NT2/D1 (cell line): ENCODE results near the gene IRF8.

Source experiments
- DNase-seq: peaks from one replicate; pipeline ENCODE4 v3.0.0-alpha.2; 2011; ENCODE audit warnings: low read depth, low spot score
- H3K27me3 ChIP-seq: 2 replicates; pipeline ENCODE4 v1.6.0; 2011; ENCODE audit warnings: mild to moderate bottlenecking; ENCODE audit not compliant: insufficient read length, insufficient read depth
- H3K36me3 ChIP-seq: 2 replicates; pipeline ENCODE4 v1.6.1; 2011; ENCODE audit warnings: mild to moderate bottlenecking, low read length, mixed read lengths; ENCODE audit not compliant: insufficient read depth, insufficient read length
- H3K4me1 ChIP-seq: 2 replicates; pipeline ENCODE4 v1.5.1; 2011; ENCODE audit not compliant: insufficient read depth, insufficient read length
- H3K4me3 ChIP-seq: 2 replicates; pipeline ENCODE4 v1.5.1; 2011; ENCODE audit warnings: low read depth; ENCODE audit not compliant: insufficient read length
- H3K9ac ChIP-seq: 2 replicates; pipeline ENCODE4 v1.6.0; 2011; ENCODE audit warnings: low read depth; ENCODE audit not compliant: insufficient read length
- H3K9me3 ChIP-seq: 2 replicates; pipeline ENCODE4 v1.5.1; 2011; ENCODE audit warnings: mild to moderate bottlenecking, low read length; ENCODE audit not compliant: insufficient read depth
- SUZ12 ChIP-seq: IDR thresholded peaks from 2 replicates; pipeline ENCODE4 v1.6.1; 2011; ENCODE audit not compliant: insufficient read length, insufficient read depth; ENCODE audit errors: extremely low read depth
- YY1 ChIP-seq: IDR thresholded peaks from 2 replicates; pipeline ENCODE4 v1.6.1; 2011; ENCODE audit not compliant: insufficient read length, insufficient read depth
- ZNF274 ChIP-seq: IDR thresholded peaks from 2 replicates; pipeline ENCODE4 v1.6.1; 2011; ENCODE audit warnings: mild to moderate bottlenecking, low read depth, low read length

IRF8 gene

DNA sequence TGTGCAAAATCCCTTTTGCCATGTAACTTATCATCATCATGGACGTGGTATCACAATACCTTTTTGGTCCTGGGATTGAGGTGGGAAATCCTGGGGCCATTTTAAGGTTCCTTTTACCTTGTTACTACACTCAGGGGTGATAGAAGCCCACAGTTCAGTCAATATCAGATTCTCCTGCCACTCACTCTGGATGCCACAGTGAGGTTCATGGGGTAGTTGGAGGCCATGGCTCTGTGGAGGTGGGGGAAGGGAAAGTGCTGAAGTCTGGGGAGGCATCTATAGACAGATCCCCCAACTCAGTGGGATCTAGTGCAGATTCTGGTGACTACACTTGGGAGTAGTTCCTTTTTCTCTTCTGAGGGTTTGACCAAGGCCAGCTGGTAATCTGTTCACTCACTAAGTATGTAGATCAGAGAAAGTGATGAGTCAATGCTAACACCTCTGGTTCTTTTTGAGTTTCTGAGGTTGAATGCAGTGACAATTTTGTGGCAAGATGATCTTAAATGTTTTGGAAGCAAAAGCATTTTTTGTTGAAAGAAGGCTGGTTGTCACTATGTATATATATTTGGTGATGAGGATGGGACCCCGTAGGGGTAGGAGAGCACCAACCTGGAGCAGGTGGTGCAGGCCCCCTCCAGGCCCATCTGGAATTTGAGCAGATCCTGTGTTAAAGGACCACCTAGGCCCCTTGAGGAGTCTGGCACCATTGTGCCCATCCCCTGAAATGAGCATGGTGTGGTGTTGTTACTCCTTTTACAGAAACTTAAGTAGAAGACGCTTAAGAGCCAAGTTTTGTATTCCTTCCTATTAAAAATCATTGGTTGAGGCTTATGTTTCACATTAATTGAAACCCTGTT is 18.8 kb upstream of the IRF8 start:
- no peak overlapping the region for H3K9ac ChIP-seq
- H3K36me3 ChIP-seq: no peaks in the 10 kb centered on the region
- no peaks in the 10 kb centered on the region for H3K9me3 ChIP-seq
- no peak for TF ChIP-seq ZNF274
- no peak for TF ChIP-seq YY1
- no peak for TF ChIP-seq SUZ12
- H3K4me1 ChIP-seq: peaks cover 4% of the 10 kb centered on the region
- peaks cover 13% of the 10 kb centered on the region for H3K27me3 ChIP-seq
- no peak overlapping the region for H3K4me3 ChIP-seq
- no peak for DNase-seq

DNA sequence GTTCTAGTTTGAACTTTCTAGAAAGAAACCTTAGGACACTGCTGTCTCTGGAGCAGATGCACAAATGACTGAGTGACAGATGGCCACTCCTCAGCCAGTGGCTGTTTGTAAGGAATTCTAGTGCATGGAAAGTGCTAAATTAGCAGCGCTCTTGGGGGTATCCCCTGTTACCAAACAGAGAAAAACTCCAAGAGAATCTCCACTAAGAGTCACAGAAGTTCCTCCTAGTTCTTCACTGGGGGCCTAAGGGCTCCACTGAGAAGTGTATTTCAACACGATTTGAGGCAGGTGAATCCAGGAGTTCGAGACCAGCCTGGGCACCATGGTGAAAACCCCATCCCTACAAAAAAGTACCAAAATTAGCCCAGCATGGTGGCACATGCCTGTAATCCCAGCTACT is 18.1 kb upstream of the IRF8 start:
- Histone ChIP-seq H3K4me3 (no peak overlapping the region), H3K9me3 (no peaks in the 10 kb centered on the region), H3K4me1 (peaks cover 4% of the 10 kb centered on the region), H3K36me3 (no peaks in the 10 kb centered on the region), H3K27me3 (peaks cover 13% of the 10 kb centered on the region), H3K9ac (no peak overlapping the region)
- DNase-seq: no peak
- TF ChIP-seq SUZ12: no peak
- TF ChIP-seq ZNF274: no peak
- TF ChIP-seq YY1: no peak

DNA sequence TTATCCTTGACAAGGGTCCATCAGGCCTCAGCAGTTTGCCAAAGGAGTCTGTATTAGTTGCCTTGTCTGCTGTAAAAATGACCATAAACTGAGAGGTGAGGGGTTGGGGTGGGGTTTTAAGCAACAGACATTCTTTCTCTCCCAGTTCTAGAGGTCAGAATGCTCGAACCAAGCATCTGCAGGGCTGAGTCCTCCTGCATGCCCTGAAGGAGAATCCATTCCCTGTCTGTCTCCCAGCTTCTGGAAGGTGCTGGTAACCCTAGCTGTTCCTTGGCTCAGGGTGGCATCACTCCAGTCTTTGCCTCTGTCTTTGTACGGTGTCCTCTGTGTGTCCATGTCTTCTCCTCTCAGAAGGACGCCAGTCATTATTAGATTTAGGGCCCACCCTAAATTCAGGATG is 17.5 kb upstream of the IRF8 start:
- TF ChIP-seq YY1 (no peak), SUZ12 (no peak), ZNF274 (no peak)
- DNase-seq: no peak
- Histone ChIP-seq H3K27me3 (peaks cover 13% of the 10 kb centered on the region), H3K9ac (no peak overlapping the region), H3K4me3 (no peak overlapping the region), H3K4me1 (peaks cover 4% of the 10 kb centered on the region), H3K9me3 (no peaks in the 10 kb centered on the region), H3K36me3 (no peaks in the 10 kb centered on the region)

DNA sequence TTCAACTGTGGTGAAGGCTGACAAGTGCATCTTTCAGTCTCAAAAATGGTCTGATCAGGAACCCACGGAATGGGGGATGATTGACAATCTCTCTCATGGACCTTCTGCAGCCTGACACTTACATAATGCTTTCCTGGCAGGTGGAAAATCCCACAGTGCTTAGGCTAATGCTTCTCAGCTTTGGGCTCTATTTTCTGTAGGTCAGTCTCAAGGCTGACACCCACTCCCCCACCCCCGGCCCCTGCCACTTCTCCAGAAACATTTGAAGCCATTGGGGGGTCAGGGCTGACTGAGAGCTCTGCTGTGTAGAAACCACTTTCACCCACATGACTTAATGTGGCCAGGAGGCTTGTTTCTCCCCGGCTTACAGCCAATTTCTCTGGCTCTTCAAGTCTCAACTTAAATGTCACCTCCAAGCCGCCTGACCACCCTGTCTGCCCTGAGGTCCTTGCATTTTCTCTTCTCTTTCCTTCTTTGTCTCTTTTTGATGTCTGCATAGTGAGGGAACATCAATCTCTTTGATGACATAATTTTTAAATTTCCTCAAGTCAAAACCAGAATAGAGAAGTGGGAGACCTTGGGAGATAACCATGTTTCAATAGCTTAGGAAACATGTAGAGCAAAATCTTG is 16.7 kb upstream of the IRF8 start:
- Histone ChIP-seq H3K4me1 (peaks cover 4% of the 10 kb centered on the region), H3K27me3 (peaks cover 17% of the 10 kb centered on the region), H3K9ac (no peak overlapping the region), H3K36me3 (no peaks in the 10 kb centered on the region), H3K4me3 (no peak overlapping the region), H3K9me3 (no peaks in the 10 kb centered on the region)
- no peak for DNase-seq
- no peak for TF ChIP-seq SUZ12
- TF ChIP-seq ZNF274: no peak
- no peak for TF ChIP-seq YY1

DNA sequence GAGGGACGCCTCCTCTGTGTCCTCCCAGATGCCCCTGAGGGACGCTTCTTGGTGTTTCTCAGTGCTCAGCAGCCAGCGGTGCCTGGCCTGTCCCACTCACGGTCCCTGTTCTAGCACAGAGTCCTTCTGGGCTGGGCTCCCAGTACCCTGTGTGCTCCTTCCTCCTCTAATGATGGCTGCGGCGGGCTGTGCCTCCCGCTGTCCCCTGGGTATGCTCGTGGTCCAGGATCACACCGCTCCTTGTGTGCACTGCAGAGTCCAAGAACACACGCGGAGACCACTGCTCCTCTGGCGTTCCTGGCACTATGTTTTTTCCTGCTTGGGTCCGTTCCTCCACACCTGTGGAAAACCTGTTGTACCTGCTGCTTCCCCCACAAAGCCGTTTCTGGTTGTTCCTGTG is 15.1 kb upstream of the IRF8 start:
- Histone ChIP-seq H3K4me3 (no peak overlapping the region), H3K9ac (no peak overlapping the region), H3K4me1 (peaks cover 4% of the 10 kb centered on the region), H3K9me3 (no peaks in the 10 kb centered on the region), H3K27me3 (peaks cover 25% of the 10 kb centered on the region), H3K36me3 (no peaks in the 10 kb centered on the region)
- TF ChIP-seq ZNF274: no peak
- no peak for TF ChIP-seq SUZ12
- no peak for TF ChIP-seq YY1
- no peak for DNase-seq

DNA sequence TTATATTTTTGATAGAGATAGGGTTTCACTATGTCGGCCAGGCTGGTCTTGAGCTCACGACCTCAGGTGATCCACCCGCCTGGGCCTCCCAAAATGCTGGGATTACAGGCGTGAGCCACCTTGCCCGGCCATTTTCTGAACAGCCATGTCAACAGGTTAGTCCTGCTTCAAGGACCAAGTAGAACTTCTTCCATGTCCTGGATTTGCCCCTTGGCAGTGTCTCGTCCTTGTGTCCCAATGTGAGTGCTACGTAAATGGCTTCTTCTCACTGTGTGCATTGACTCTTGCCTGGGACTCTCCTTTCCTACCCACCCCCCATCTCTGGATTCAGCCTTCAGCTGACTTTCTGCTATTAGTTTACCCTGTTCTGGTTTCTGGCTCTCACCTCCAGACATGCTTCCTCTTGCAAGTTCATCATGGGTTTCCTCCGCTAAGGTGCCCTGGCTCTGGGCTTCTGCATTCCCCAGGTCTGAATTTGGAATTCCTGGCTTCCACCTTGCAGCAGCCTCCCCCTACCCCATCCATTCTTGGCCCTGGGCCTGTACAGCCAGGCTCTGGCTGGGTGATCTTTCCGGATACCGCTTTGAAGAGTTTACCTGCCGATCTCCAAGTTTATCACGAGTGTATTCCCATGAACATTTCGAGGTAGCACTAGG is 14.0 kb upstream of the IRF8 start:
- Histone ChIP-seq H3K4me1 (peaks cover 4% of the 10 kb centered on the region), H3K4me3 (no peak overlapping the region), H3K9ac (no peak overlapping the region), H3K36me3 (no peaks in the 10 kb centered on the region), H3K27me3 (peaks cover 30% of the 10 kb centered on the region), H3K9me3 (no peaks in the 10 kb centered on the region)
- TF ChIP-seq YY1: no peak
- no peak for TF ChIP-seq ZNF274
- no peak for TF ChIP-seq SUZ12
- DNase-seq: no peak

DNA sequence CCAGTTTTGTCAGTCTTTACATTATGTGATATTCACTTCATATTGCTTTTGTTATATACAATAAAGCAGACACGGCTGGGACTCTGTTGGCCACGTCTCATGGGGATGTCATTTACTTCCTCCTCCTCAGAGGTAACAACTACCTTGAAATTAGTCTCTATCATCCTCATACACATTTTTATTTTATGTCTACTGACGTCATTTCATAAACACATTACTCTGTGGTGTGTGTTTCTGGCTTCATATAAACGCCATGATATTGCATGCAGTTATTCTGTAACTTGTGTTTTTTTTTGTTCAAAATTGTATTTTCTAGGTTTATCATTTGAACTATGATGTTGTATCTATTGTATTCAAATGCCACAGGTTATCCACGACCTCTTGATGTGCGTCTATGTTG is 13.4 kb upstream of the IRF8 start:
- Histone ChIP-seq H3K4me3 (no peak overlapping the region), H3K36me3 (no peaks in the 10 kb centered on the region), H3K27me3 (peaks cover 30% of the 10 kb centered on the region), H3K9me3 (no peaks in the 10 kb centered on the region), H3K4me1 (peaks cover 4% of the 10 kb centered on the region), H3K9ac (no peak overlapping the region)
- no peak for DNase-seq
- TF ChIP-seq YY1 (no peak), SUZ12 (no peak), ZNF274 (no peak)
